ENCODE measurements around the gene EMX1.

EMX1 gene

DNA sequence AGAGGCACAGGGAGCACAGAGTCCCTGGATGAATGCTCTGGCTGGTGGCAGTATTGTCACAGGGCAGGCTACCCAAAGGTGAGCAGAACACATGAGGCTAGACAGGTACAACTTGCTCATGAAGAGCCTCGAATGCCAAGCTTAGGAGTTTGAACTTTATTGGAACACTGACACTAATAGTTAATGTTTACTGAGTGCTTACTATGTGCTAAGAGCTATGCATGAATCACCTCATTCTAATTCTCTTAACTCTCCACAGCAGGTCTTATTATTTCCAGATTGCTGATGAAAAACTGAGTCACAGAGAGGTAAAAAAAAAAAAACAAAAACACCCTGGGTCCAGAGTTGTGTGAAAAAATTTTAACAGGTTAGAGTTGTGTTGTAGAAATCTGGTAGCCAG is 6.1 kb upstream of the EMX1 start:
- Histone ChIP-seq H3K27me3 (ENCODE audit: insufficient read depth, low read length, poor library complexity) (peaks cover 19% of the 10 kb centered on the region), H3K36me3 (ENCODE audit: insufficient read depth, low read length) (no peaks in the 10 kb centered on the region), H3K27ac (ENCODE audit: low read length) (no peak overlapping the region), H2AFZ (ENCODE audit: low read depth, low read length) (no peak overlapping the region), H3K4me2 (ENCODE audit: insufficient read depth, low read length) (no peak overlapping the region), H3K4me1 (ENCODE audit: insufficient read depth, low read length) (no peaks in the 10 kb centered on the region), H3K4me3 (ENCODE audit: low read depth in 1 of 2, low read length in 2 of 2) (no peak overlapping the region), H3K9me3 (ENCODE audit: insufficient read depth, low read length, severe bottlenecking) (no peaks in the 10 kb centered on the region), H3K79me2 (ENCODE audit: insufficient read depth, low read length) (no peaks in the 10 kb centered on the region), H4K20me1 (ENCODE audit: insufficient read depth, low read length) (no peaks in the 10 kb centered on the region), H3K9ac (ENCODE audit: low read depth, low read length) (no peak overlapping the region)
- no peak for TF ChIP-seq EZH2 (IDR thresholded peaks at IDR 0.05; ENCODE audit: borderline replicate concordance, low read depth, low read length, severe bottlenecking)
- TF ChIP-seq, protein P1, sequence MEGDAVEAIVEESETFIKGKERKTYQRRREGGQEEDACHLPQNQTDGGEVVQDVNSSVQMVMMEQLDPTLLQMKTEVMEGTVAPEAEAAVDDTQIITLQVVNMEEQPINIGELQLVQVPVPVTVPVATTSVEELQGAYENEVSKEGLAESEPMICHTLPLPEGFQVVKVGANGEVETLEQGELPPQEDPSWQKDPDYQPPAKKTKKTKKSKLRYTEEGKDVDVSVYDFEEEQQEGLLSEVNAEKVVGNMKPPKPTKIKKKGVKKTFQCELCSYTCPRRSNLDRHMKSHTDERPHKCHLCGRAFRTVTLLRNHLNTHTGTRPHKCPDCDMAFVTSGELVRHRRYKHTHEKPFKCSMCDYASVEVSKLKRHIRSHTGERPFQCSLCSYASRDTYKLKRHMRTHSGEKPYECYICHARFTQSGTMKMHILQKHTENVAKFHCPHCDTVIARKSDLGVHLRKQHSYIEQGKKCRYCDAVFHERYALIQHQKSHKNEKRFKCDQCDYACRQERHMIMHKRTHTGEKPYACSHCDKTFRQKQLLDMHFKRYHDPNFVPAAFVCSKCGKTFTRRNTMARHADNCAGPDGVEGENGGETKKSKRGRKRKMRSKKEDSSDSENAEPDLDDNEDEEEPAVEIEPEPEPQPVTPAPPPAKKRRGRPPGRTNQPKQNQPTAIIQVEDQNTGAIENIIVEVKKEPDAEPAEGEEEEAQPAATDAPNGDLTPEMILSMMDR (IDR thresholded peaks at IDR 0.05; ENCODE audit: borderline replicate concordance, extremely low read depth, low read length, poor library complexity, severe bottlenecking) = no peak
- ATAC-seq (ENCODE audit: insufficient read depth, low read depth) (no peak), DNase-seq (no peak)

DNA sequence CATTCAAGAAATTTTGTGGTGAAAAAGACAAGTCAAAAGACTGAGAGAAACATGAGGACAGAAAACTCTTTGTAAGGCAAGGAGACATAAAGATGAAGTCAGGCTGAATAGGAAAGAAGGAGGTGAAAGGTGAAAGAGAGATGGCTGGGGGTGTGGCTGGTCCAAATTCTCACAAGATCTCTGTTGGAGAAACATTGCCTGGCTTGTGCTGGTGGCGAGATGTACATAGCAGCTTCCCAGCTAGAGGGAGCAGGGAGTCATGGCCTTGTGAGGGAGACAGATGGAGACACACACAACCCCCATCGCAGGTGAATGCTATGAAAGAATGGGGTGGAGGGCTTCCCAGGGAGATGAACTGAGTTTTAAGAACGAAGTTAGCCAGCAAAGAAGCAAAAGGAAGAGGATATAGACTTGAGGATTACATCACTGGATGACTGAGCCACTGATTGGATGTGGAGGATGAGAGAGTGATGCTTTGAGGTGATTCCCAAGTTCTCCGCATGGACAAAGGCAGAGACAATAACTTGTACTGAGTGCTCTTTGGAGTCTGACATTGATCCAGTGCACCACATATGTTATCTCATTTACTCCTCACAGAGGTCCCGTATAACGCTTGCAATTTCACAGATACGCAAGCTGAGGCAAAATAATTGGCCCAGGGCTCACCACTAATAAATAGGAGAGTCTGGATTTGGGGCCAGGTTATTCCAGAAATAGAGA is 3.7 kb upstream of the EMX1 start:
- no peak for ATAC-seq (ENCODE audit: insufficient read depth, low read depth)
- TF ChIP-seq EZH2 (IDR thresholded peaks at IDR 0.05; ENCODE audit: borderline replicate concordance, low read depth, low read length, severe bottlenecking) = no peak
- TF ChIP-seq, protein P1 (IDR thresholded peaks at IDR 0.05; ENCODE audit: borderline replicate concordance, extremely low read depth, low read length, poor library complexity, severe bottlenecking) = no peak
- H3K27ac ChIP-seq (ENCODE audit: low read length) = no peak overlapping the region
- H3K36me3 ChIP-seq (ENCODE audit: insufficient read depth, low read length) = no peaks in the 10 kb centered on the region
- no peak overlapping the region for H3K9ac ChIP-seq (ENCODE audit: low read depth, low read length)
- no peaks in the 10 kb centered on the region for H3K9me3 ChIP-seq (ENCODE audit: insufficient read depth, low read length, severe bottlenecking)
- no peaks in the 10 kb centered on the region for H3K79me2 ChIP-seq (ENCODE audit: insufficient read depth, low read length)
- peaks cover 16% of the 10 kb centered on the region for H3K27me3 ChIP-seq (ENCODE audit: insufficient read depth, low read length, poor library complexity)
- no peak overlapping the region for H2AFZ ChIP-seq (ENCODE audit: low read depth, low read length)
- no peak overlapping the region for H3K4me3 ChIP-seq (ENCODE audit: low read depth in 1 of 2, low read length in 2 of 2)
- H3K4me1 ChIP-seq (ENCODE audit: insufficient read depth, low read length) = no peaks in the 10 kb centered on the region
- no peak for DNase-seq
- no peaks in the 10 kb centered on the region for H4K20me1 ChIP-seq (ENCODE audit: insufficient read depth, low read length)
- H3K4me2 ChIP-seq (ENCODE audit: insufficient read depth, low read length) = no peak overlapping the region

DNA sequence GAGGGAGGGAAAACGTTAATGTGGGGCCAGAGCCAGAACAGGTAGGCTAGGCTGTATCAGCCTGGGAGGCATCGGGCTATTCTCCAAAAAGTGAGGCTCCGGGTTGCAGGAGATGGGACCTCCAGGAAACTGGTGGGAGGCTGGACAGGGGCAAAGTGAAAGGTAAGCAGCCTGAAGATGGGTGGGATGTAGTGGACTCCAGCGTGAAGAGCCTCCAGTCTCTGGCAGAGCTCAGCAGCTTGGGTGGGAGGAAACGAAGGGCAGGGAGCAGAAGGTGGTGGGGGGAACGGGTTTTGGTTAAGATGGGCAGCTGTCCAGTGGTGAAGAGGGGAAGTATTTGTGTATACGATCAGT is 3.1 kb upstream of the EMX1 start:
- Histone ChIP-seq H4K20me1 (ENCODE audit: insufficient read depth, low read length) (no peaks in the 10 kb centered on the region), H3K79me2 (ENCODE audit: insufficient read depth, low read length) (no peaks in the 10 kb centered on the region), H3K4me3 (ENCODE audit: low read depth in 1 of 2, low read length in 2 of 2) (no peak overlapping the region), H3K9me3 (ENCODE audit: insufficient read depth, low read length, severe bottlenecking) (no peaks in the 10 kb centered on the region), H3K9ac (ENCODE audit: low read depth, low read length) (no peak overlapping the region), H3K4me2 (ENCODE audit: insufficient read depth, low read length) (no peak overlapping the region), H3K4me1 (ENCODE audit: insufficient read depth, low read length) (no peaks in the 10 kb centered on the region), H3K36me3 (ENCODE audit: insufficient read depth, low read length) (no peaks in the 10 kb centered on the region), H3K27me3 (ENCODE audit: insufficient read depth, low read length, poor library complexity) (peaks cover 12% of the 10 kb centered on the region), H2AFZ (ENCODE audit: low read depth, low read length) (no peak overlapping the region), H3K27ac (ENCODE audit: low read length) (no peak overlapping the region)
- DNase-seq = no peak
- TF ChIP-seq, protein P1 (IDR thresholded peaks at IDR 0.05; ENCODE audit: borderline replicate concordance, extremely low read depth, low read length, poor library complexity, severe bottlenecking) = no peak
- no peak for TF ChIP-seq EZH2 (IDR thresholded peaks at IDR 0.05; ENCODE audit: borderline replicate concordance, low read depth, low read length, severe bottlenecking)
- ATAC-seq (ENCODE audit: insufficient read depth, low read depth) = no peak
